H9 (cell line): ENCODE measurements around the gene MRPL3. TPM values are rescaled to one million over a fixed set of nuclear protein-coding genes. Genes with fewer than 3 reads are reported as not detected.

ENCODE experiments used
- DNase-seq: peaks from one replicate; pipeline ENCODE4 v3.0.0-alpha.2; 2017
- H2AFZ ChIP-seq: one replicate; pipeline ENCODE4 v1.6.1; 2013; ENCODE audit warnings: mild to moderate bottlenecking, low read length, control low read depth, moderate library complexity
- H2AK5ac ChIP-seq: 2 replicates; pipeline ENCODE4 v1.6.1; 2013; ENCODE audit warnings: low read length, control low read depth, mixed read lengths; ENCODE audit not compliant: insufficient read length
- H2BK120ac ChIP-seq: one replicate; pipeline ENCODE4 v1.6.1; 2013; ENCODE audit warnings: low read depth, mild to moderate bottlenecking, low read length, control low read depth, inconsistent platforms; ENCODE audit not compliant: poor library complexity, severe bottlenecking
- H2BK12ac ChIP-seq: 2 replicates; pipeline ENCODE4 v1.6.1; 2013; ENCODE audit warnings: low read length, control low read depth, mixed read lengths, low read depth; ENCODE audit not compliant: insufficient read length
- H2BK15ac ChIP-seq: 2 replicates; pipeline ENCODE4 v1.6.1; 2013; ENCODE audit warnings: low read depth, low read length, control low read depth
- H2BK20ac ChIP-seq: one replicate; pipeline ENCODE4 v1.6.1; 2013; ENCODE audit warnings: low read depth, mild to moderate bottlenecking, low read length, control low read depth, inconsistent platforms; ENCODE audit not compliant: poor library complexity, severe bottlenecking
- H2BK5ac ChIP-seq: 2 replicates; pipeline ENCODE4 v1.6.1; 2013; ENCODE audit warnings: low read length, control low read depth, mixed read lengths; ENCODE audit not compliant: insufficient read length
- H3K14ac ChIP-seq: 2 replicates; pipeline ENCODE4 v1.6.1; 2013; ENCODE audit warnings: low read length, control low read depth; ENCODE audit not compliant: insufficient read depth
- H3K18ac ChIP-seq: 2 replicates; pipeline ENCODE4 v1.6.1; 2013; ENCODE audit warnings: low read depth, mild to moderate bottlenecking, mixed read lengths, low read length, control low read depth; ENCODE audit not compliant: insufficient read length
- H3K23ac ChIP-seq: 2 replicates; pipeline ENCODE4 v1.6.1; 2013; ENCODE audit warnings: low read length, control low read depth, mixed read lengths, low read depth; ENCODE audit not compliant: insufficient read length
- H3K23me2 ChIP-seq: 2 replicates; pipeline ENCODE4 v1.6.1; 2013; ENCODE audit warnings: low read depth, mild to moderate bottlenecking, mixed read lengths, low read length, control low read depth; ENCODE audit not compliant: insufficient read length, poor library complexity, severe bottlenecking
- H3K27ac ChIP-seq: 2 replicates; pipeline ENCODE4 v1.5.1; 2013; ENCODE audit warnings: low read length, control low read depth, mixed read lengths, low read depth; ENCODE audit not compliant: insufficient read length
- H3K27me3 ChIP-seq: 2 replicates; pipeline ENCODE4 v1.6.1; 2013; ENCODE audit warnings: low read length, control low read depth, inconsistent platforms; ENCODE audit not compliant: insufficient read depth
- H3K4ac ChIP-seq: 2 replicates; pipeline ENCODE4 v1.6.1; 2013; ENCODE audit warnings: low read depth, mild to moderate bottlenecking, control low read depth, inconsistent platforms, low read length, moderate library complexity
- H3K4me1 ChIP-seq: 2 replicates; pipeline ENCODE4 v1.6.1; 2013; ENCODE audit warnings: low read length, control low read depth, inconsistent platforms; ENCODE audit not compliant: insufficient read depth
- H3K4me2 ChIP-seq: 2 replicates; pipeline ENCODE4 v1.6.1; 2013; ENCODE audit warnings: low read length, control low read depth, mixed read lengths; ENCODE audit not compliant: insufficient read length, insufficient read depth
- H3K56ac ChIP-seq: 2 replicates; pipeline ENCODE4 v1.6.1; 2013; ENCODE audit warnings: low read depth, mild to moderate bottlenecking, mixed read lengths, low read length, control low read depth; ENCODE audit not compliant: insufficient read length
- H3K79me1 ChIP-seq: 2 replicates; pipeline ENCODE4 v1.6.1; 2013; ENCODE audit warnings: low read depth, mild to moderate bottlenecking, moderate library complexity, low read length, control low read depth, inconsistent platforms; ENCODE audit not compliant: insufficient read depth, poor library complexity, severe bottlenecking
- H3K79me2 ChIP-seq: 2 replicates; pipeline ENCODE4 v1.6.1; 2013; ENCODE audit warnings: low read length, control low read depth, inconsistent platforms; ENCODE audit not compliant: insufficient read depth
- H3K9ac ChIP-seq: 2 replicates; pipeline ENCODE4 v1.6.1; 2013; ENCODE audit warnings: low read length, control low read depth, mixed read lengths; ENCODE audit not compliant: insufficient read length; ENCODE audit errors: extremely low read depth
- H3K9me3 ChIP-seq: one replicate; pipeline ENCODE4 v1.6.1; 2013; ENCODE audit warnings: low read depth, low read length, inconsistent platforms; ENCODE audit not compliant: control insufficient read depth
- H3T11ph ChIP-seq: one replicate; pipeline ENCODE4 v1.6.1; 2013; ENCODE audit warnings: mild to moderate bottlenecking, low read length, control low read depth, inconsistent platforms
- H4K20me1 ChIP-seq: one replicate; pipeline ENCODE4 v1.6.1; 2013; ENCODE audit not compliant: control insufficient read depth, insufficient read length, insufficient read depth
- H4K5ac ChIP-seq: 2 replicates; pipeline ENCODE4 v1.6.1; 2013; ENCODE audit warnings: low read depth, mild to moderate bottlenecking, mixed read lengths, low read length, control low read depth; ENCODE audit not compliant: insufficient read length
- H4K8ac ChIP-seq: replicated peaks from 2 replicates; pipeline ENCODE4 v1.6.1; 2013; ENCODE audit warnings: low read length, control low read depth, mixed read lengths, low read depth; ENCODE audit not compliant: insufficient read length
- H4K91ac ChIP-seq: 2 replicates; pipeline ENCODE4 v1.6.1; 2013; ENCODE audit warnings: low read depth, mild to moderate bottlenecking, moderate library complexity, mixed read lengths, low read length, control low read depth; ENCODE audit not compliant: insufficient read length
- H3K27ac Mint-ChIP-seq, 3 experiments: 2 replicates in 2 of 3; 3 replicates in 1 of 3; pipeline ENCODE4 v1.8.0; 2020 to 2021; ENCODE audit warnings: mixed read lengths in 3 of 3, mild to moderate bottlenecking in 1 of 3, moderate library complexity in 1 of 3
- H3K27me3 Mint-ChIP-seq: 2 replicates; pipeline ENCODE4 v1.8.0; 2021; ENCODE audit warnings: low read depth, mild to moderate bottlenecking, moderate library complexity, mixed read lengths
- H3K36me3 Mint-ChIP-seq, 3 experiments: 2 replicates in 2 of 3; 3 replicates in 1 of 3; pipeline ENCODE4 v1.8.0; 2020 to 2021; ENCODE audit warnings: low read depth in 3 of 3, mixed read lengths in 3 of 3; ENCODE audit not compliant: insufficient read depth in 1 of 3
- H3K4me1 Mint-ChIP-seq, 2 experiments: 2 replicates each; pipeline ENCODE4 v1.8.0; 2020; ENCODE audit warnings: mixed read lengths in 2 of 2
- H3K4me3 Mint-ChIP-seq, 2 experiments: 2 replicates in 1 of 2; 3 replicates in 1 of 2; pipeline ENCODE4 v1.8.0; 2020 to 2021; ENCODE audit warnings: mild to moderate bottlenecking in 2 of 2, mixed read lengths in 2 of 2, moderate library complexity in 1 of 2
- H3K9me3 Mint-ChIP-seq, 2 experiments: 2 replicates in 1 of 2; 3 replicates in 1 of 2; pipeline ENCODE4 v1.8.0; 2020; ENCODE audit warnings: mild to moderate bottlenecking in 2 of 2, mixed read lengths in 2 of 2, moderate library complexity in 1 of 2
- WGBS: extraction: QIAGEN DNeasy Blood & Tissue Kit; methylation state at CpG from one replicate; pipeline ENCODE4 v1.1.7; 2013; ENCODE audit warnings: missing lambda C conversion rate, low lambda C conversion rate, mixed read lengths; ENCODE audit not compliant: insufficient read length; ENCODE audit errors: extremely low coverage; 5-methylcytosine and 5-hydroxymethylcytosine counted together
- total RNA-seq: library from RNA; stranded (reverse); gene quantifications from 2 replicates; pipeline ENCODE4 v1.2.1, GENCODE V29; 2021
- TF ChIP-seq, protein P1 (sequence below): fragments of 200-600 bp; sonication (generic); conservative IDR thresholded peaks from 3 replicates; pipeline ENCODE4 v1.8.0; 2021; ENCODE audit warnings: antibody characterized with exemption, mild to moderate bottlenecking

The MRPL3 gene
- total RNA-seq, 1 experiment from 2014 or later = 154 TPM

DNA sequence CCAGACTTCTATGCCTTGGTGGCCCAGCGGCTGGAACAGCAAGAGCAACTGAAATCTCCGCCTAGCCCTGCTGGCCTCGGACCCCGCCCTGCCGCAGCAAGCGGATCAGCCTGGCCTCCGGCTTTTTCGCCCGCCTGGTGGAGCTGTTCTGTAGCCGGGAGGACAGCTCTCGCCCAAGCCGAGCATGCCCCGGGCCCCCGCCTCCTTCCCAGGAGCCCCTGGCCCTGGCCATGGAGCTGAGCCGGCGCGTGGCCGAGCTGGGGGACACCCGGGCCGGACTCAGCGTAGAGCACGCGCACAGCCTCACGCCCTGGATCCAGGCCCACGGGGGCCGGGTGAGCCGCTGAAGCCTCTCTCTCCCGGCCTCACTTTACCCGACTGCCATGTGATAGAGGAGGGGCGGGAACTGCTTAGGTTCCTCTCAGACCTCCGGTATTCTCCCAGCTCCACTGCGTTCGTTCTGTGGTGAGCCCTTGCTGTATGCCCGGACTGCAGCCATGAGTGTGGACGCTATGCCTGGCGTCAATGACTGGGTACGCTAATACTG lies 24.1 kb upstream of the MRPL3 start:
- H3K79me2 ChIP-seq = no peaks in the 10 kb centered on the region
- no peak overlapping the region for H2BK20ac ChIP-seq
- Mint-ChIP-seq H3K36me3 (no peaks in the 10 kb centered on the region), H3K27ac (no peak overlapping the region), H3K27me3 (peaks cover 4% of the 10 kb centered on the region), H3K4me3 (peak overlapping the region in 1 of 2 experiments; percentile 34; a peak in 2 of 5 replicates), H3K4me1 (peaks cover 0 to 2% of the 10 kb centered on the region in 2 experiments; a peak in 1 of 4 replicates), H3K9me3 (no peaks in the 10 kb centered on the region)
- peak overlapping the region; percentile 67 for H3K18ac ChIP-seq
- no peaks in the 10 kb centered on the region for H4K20me1 ChIP-seq
- no peaks in the 10 kb centered on the region for H3K27me3 ChIP-seq
- peak overlapping the region; percentile 83 for H3K14ac ChIP-seq
- H2BK12ac ChIP-seq = no peak overlapping the region
- H4K8ac ChIP-seq = no peak overlapping the region
- no peak overlapping the region for H3K27ac ChIP-seq
- no CpG with 5 or more reads among the region's 37 CpGs for WGBS
- no peak overlapping the region for H3K56ac ChIP-seq
- TF ChIP-seq, protein P1, sequence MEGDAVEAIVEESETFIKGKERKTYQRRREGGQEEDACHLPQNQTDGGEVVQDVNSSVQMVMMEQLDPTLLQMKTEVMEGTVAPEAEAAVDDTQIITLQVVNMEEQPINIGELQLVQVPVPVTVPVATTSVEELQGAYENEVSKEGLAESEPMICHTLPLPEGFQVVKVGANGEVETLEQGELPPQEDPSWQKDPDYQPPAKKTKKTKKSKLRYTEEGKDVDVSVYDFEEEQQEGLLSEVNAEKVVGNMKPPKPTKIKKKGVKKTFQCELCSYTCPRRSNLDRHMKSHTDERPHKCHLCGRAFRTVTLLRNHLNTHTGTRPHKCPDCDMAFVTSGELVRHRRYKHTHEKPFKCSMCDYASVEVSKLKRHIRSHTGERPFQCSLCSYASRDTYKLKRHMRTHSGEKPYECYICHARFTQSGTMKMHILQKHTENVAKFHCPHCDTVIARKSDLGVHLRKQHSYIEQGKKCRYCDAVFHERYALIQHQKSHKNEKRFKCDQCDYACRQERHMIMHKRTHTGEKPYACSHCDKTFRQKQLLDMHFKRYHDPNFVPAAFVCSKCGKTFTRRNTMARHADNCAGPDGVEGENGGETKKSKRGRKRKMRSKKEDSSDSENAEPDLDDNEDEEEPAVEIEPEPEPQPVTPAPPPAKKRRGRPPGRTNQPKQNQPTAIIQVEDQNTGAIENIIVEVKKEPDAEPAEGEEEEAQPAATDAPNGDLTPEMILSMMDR = peak; percentile 60
- H2AFZ ChIP-seq = no peak overlapping the region
- no peak overlapping the region for H3K9ac ChIP-seq
- H3K4ac ChIP-seq = no peak overlapping the region
- no peaks in the 10 kb centered on the region for H3K23me2 ChIP-seq
- H2BK120ac ChIP-seq = no peak overlapping the region
- no peak overlapping the region for H3K23ac ChIP-seq
- H3K4me1 ChIP-seq = no peaks in the 10 kb centered on the region
- no peak overlapping the region; the same call in 1 of the 2 replicates for H2BK15ac ChIP-seq
- H3K4me2 ChIP-seq = no peak overlapping the region
- no peak overlapping the region for H4K5ac ChIP-seq
- H4K91ac ChIP-seq = no peak overlapping the region
- no peaks in the 10 kb centered on the region for H3K79me1 ChIP-seq
- H2BK5ac ChIP-seq = no peak overlapping the region
- H2AK5ac ChIP-seq = no peak overlapping the region
- no peak overlapping the region for H3T11ph ChIP-seq
- H3K9me3 ChIP-seq = no peaks in the 10 kb centered on the region
- DNase-seq = peak; percentile 95
